H9 (cell line): ENCODE results near the gene MOV10L1. TPM values are rescaled to one million over a fixed set of nuclear protein-coding genes. Genes with fewer than 3 reads are reported as not detected.

Experiments used
- DNase-seq: peaks from one replicate; pipeline ENCODE4 v3.0.0-alpha.2; 2017
- H2AFZ ChIP-seq: one replicate; pipeline ENCODE4 v1.6.1; 2013; ENCODE audit warnings: mild to moderate bottlenecking, low read length, control low read depth, moderate library complexity
- H2AK5ac ChIP-seq: 2 replicates; pipeline ENCODE4 v1.6.1; 2013; ENCODE audit warnings: low read length, control low read depth, mixed read lengths; ENCODE audit not compliant: insufficient read length
- H2BK120ac ChIP-seq: one replicate; pipeline ENCODE4 v1.6.1; 2013; ENCODE audit warnings: low read depth, mild to moderate bottlenecking, low read length, control low read depth, inconsistent platforms; ENCODE audit not compliant: poor library complexity, severe bottlenecking
- H2BK12ac ChIP-seq: 2 replicates; pipeline ENCODE4 v1.6.1; 2013; ENCODE audit warnings: low read length, control low read depth, mixed read lengths, low read depth; ENCODE audit not compliant: insufficient read length
- H2BK15ac ChIP-seq: 2 replicates; pipeline ENCODE4 v1.6.1; 2013; ENCODE audit warnings: low read depth, low read length, control low read depth
- H2BK20ac ChIP-seq: one replicate; pipeline ENCODE4 v1.6.1; 2013; ENCODE audit warnings: low read depth, mild to moderate bottlenecking, low read length, control low read depth, inconsistent platforms; ENCODE audit not compliant: poor library complexity, severe bottlenecking
- H2BK5ac ChIP-seq: 2 replicates; pipeline ENCODE4 v1.6.1; 2013; ENCODE audit warnings: low read length, control low read depth, mixed read lengths; ENCODE audit not compliant: insufficient read length
- H3K14ac ChIP-seq: 2 replicates; pipeline ENCODE4 v1.6.1; 2013; ENCODE audit warnings: low read length, control low read depth; ENCODE audit not compliant: insufficient read depth
- H3K18ac ChIP-seq: 2 replicates; pipeline ENCODE4 v1.6.1; 2013; ENCODE audit warnings: low read depth, mild to moderate bottlenecking, mixed read lengths, low read length, control low read depth; ENCODE audit not compliant: insufficient read length
- H3K23ac ChIP-seq: 2 replicates; pipeline ENCODE4 v1.6.1; 2013; ENCODE audit warnings: low read length, control low read depth, mixed read lengths, low read depth; ENCODE audit not compliant: insufficient read length
- H3K23me2 ChIP-seq: 2 replicates; pipeline ENCODE4 v1.6.1; 2013; ENCODE audit warnings: low read depth, mild to moderate bottlenecking, mixed read lengths, low read length, control low read depth; ENCODE audit not compliant: insufficient read length, poor library complexity, severe bottlenecking
- H3K27ac ChIP-seq: 2 replicates; pipeline ENCODE4 v1.5.1; 2013; ENCODE audit warnings: low read length, control low read depth, mixed read lengths, low read depth; ENCODE audit not compliant: insufficient read length
- H3K27me3 ChIP-seq: 2 replicates; pipeline ENCODE4 v1.6.1; 2013; ENCODE audit warnings: low read length, control low read depth, inconsistent platforms; ENCODE audit not compliant: insufficient read depth
- H3K4ac ChIP-seq: 2 replicates; pipeline ENCODE4 v1.6.1; 2013; ENCODE audit warnings: low read depth, mild to moderate bottlenecking, control low read depth, inconsistent platforms, low read length, moderate library complexity
- H3K4me1 ChIP-seq: 2 replicates; pipeline ENCODE4 v1.6.1; 2013; ENCODE audit warnings: low read length, control low read depth, inconsistent platforms; ENCODE audit not compliant: insufficient read depth
- H3K4me2 ChIP-seq: 2 replicates; pipeline ENCODE4 v1.6.1; 2013; ENCODE audit warnings: low read length, control low read depth, mixed read lengths; ENCODE audit not compliant: insufficient read length, insufficient read depth
- H3K56ac ChIP-seq: 2 replicates; pipeline ENCODE4 v1.6.1; 2013; ENCODE audit warnings: low read depth, mild to moderate bottlenecking, mixed read lengths, low read length, control low read depth; ENCODE audit not compliant: insufficient read length
- H3K79me1 ChIP-seq: 2 replicates; pipeline ENCODE4 v1.6.1; 2013; ENCODE audit warnings: low read depth, mild to moderate bottlenecking, moderate library complexity, low read length, control low read depth, inconsistent platforms; ENCODE audit not compliant: insufficient read depth, poor library complexity, severe bottlenecking
- H3K79me2 ChIP-seq: 2 replicates; pipeline ENCODE4 v1.6.1; 2013; ENCODE audit warnings: low read length, control low read depth, inconsistent platforms; ENCODE audit not compliant: insufficient read depth
- H3K9ac ChIP-seq: 2 replicates; pipeline ENCODE4 v1.6.1; 2013; ENCODE audit warnings: low read length, control low read depth, mixed read lengths; ENCODE audit not compliant: insufficient read length; ENCODE audit errors: extremely low read depth
- H3K9me3 ChIP-seq: one replicate; pipeline ENCODE4 v1.6.1; 2013; ENCODE audit warnings: low read depth, low read length, inconsistent platforms; ENCODE audit not compliant: control insufficient read depth
- H3T11ph ChIP-seq: one replicate; pipeline ENCODE4 v1.6.1; 2013; ENCODE audit warnings: mild to moderate bottlenecking, low read length, control low read depth, inconsistent platforms
- H4K20me1 ChIP-seq: one replicate; pipeline ENCODE4 v1.6.1; 2013; ENCODE audit not compliant: control insufficient read depth, insufficient read length, insufficient read depth
- H4K5ac ChIP-seq: 2 replicates; pipeline ENCODE4 v1.6.1; 2013; ENCODE audit warnings: low read depth, mild to moderate bottlenecking, mixed read lengths, low read length, control low read depth; ENCODE audit not compliant: insufficient read length
- H4K8ac ChIP-seq: replicated peaks from 2 replicates; pipeline ENCODE4 v1.6.1; 2013; ENCODE audit warnings: low read length, control low read depth, mixed read lengths, low read depth; ENCODE audit not compliant: insufficient read length
- H4K91ac ChIP-seq: 2 replicates; pipeline ENCODE4 v1.6.1; 2013; ENCODE audit warnings: low read depth, mild to moderate bottlenecking, moderate library complexity, mixed read lengths, low read length, control low read depth; ENCODE audit not compliant: insufficient read length
- H3K27ac Mint-ChIP-seq, 3 experiments: 2 replicates in 2 of 3; 3 replicates in 1 of 3; pipeline ENCODE4 v1.8.0; 2020 to 2021; ENCODE audit warnings: mixed read lengths in 3 of 3, mild to moderate bottlenecking in 1 of 3, moderate library complexity in 1 of 3
- H3K27me3 Mint-ChIP-seq: 2 replicates; pipeline ENCODE4 v1.8.0; 2021; ENCODE audit warnings: low read depth, mild to moderate bottlenecking, moderate library complexity, mixed read lengths
- H3K36me3 Mint-ChIP-seq, 3 experiments: 2 replicates in 2 of 3; 3 replicates in 1 of 3; pipeline ENCODE4 v1.8.0; 2020 to 2021; ENCODE audit warnings: low read depth in 3 of 3, mixed read lengths in 3 of 3; ENCODE audit not compliant: insufficient read depth in 1 of 3
- H3K4me1 Mint-ChIP-seq, 2 experiments: 2 replicates each; pipeline ENCODE4 v1.8.0; 2020; ENCODE audit warnings: mixed read lengths in 2 of 2
- H3K4me3 Mint-ChIP-seq, 2 experiments: 2 replicates in 1 of 2; 3 replicates in 1 of 2; pipeline ENCODE4 v1.8.0; 2020 to 2021; ENCODE audit warnings: mild to moderate bottlenecking in 2 of 2, mixed read lengths in 2 of 2, moderate library complexity in 1 of 2
- H3K9me3 Mint-ChIP-seq, 2 experiments: 2 replicates in 1 of 2; 3 replicates in 1 of 2; pipeline ENCODE4 v1.8.0; 2020; ENCODE audit warnings: mild to moderate bottlenecking in 2 of 2, mixed read lengths in 2 of 2, moderate library complexity in 1 of 2
- WGBS: extraction: QIAGEN DNeasy Blood & Tissue Kit; methylation state at CpG from one replicate; pipeline ENCODE4 v1.1.7; 2013; ENCODE audit warnings: missing lambda C conversion rate, low lambda C conversion rate, mixed read lengths; ENCODE audit not compliant: insufficient read length; ENCODE audit errors: extremely low coverage; 5-methylcytosine and 5-hydroxymethylcytosine counted together
- total RNA-seq: library from RNA; stranded (reverse); gene quantifications from 2 replicates; pipeline ENCODE4 v1.2.1, GENCODE V29; 2021
- TF ChIP-seq, protein P1 (sequence below): fragments of 200-600 bp; sonication (generic); conservative IDR thresholded peaks from 3 replicates; pipeline ENCODE4 v1.8.0; 2021; ENCODE audit warnings: antibody characterized with exemption, mild to moderate bottlenecking

MOV10L1 gene
- total RNA-seq, 1 experiment from 2014 or later: not detected

DNA sequence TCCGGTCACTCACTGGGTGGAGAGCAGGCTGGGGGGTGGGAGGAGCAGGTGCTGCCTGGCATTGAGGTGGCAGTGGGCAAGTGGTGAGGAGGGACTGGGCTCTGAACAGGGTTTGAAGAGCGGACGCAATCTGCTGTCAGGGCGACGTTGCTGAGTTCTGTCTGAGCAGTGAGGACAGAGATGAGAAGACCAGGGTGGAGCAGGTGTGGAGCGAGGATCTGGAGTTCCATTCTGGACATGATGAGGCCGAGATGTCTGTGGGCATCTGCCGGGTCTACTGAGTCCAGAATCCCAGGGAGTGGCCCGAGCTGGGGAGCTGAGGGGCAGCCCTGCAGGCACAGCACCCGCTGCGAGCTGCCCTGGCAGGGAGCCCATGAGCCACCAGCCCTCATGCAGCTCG lies 2.2 kb upstream of the MOV10L1 start:
- H3K27ac Mint-ChIP-seq: no peak overlapping the region
- Histone ChIP-seq H3K4ac (no peak overlapping the region), H3K27ac (no peak overlapping the region), H3K9me3 (no peaks in the 10 kb centered on the region), H4K8ac (no peak overlapping the region), H2BK120ac (no peak overlapping the region), H3K23ac (no peak overlapping the region), H2BK12ac (no peak overlapping the region), H2AFZ (no peak overlapping the region), H3K14ac (no peak overlapping the region), H3K27me3 (0 out of 2 replicates have a peak, but pooled peaks cover 2% of the 10 kb centered on the region), H2BK5ac (no peak overlapping the region), H4K91ac (no peak overlapping the region), H3K4me1 (no peaks in the 10 kb centered on the region), H3K79me1 (no peaks in the 10 kb centered on the region), H3K56ac (no peak overlapping the region), H4K5ac (no peak overlapping the region), H2AK5ac (no peak overlapping the region), H3K4me2 (no peak overlapping the region), H2BK20ac (no peak overlapping the region), H3K79me2 (no peaks in the 10 kb centered on the region), H4K20me1 (no peaks in the 10 kb centered on the region), H3K18ac (no peak overlapping the region), H3T11ph (no peak overlapping the region), H2BK15ac (no peak overlapping the region), H3K9ac (no peak overlapping the region), H3K23me2 (no peaks in the 10 kb centered on the region)
- H3K9me3 Mint-ChIP-seq: peaks cover 3 to 14% of the 10 kb centered on the region in 2 experiments; a peak in 3 of 5 replicates
- H3K4me1 Mint-ChIP-seq: peaks cover 19 to 24% of the 10 kb centered on the region in 2 experiments
- no peak overlapping the region for H3K4me3 Mint-ChIP-seq
- WGBS: no CpG with 5 or more reads among the region's 12 CpGs
- TF ChIP-seq, protein P1, sequence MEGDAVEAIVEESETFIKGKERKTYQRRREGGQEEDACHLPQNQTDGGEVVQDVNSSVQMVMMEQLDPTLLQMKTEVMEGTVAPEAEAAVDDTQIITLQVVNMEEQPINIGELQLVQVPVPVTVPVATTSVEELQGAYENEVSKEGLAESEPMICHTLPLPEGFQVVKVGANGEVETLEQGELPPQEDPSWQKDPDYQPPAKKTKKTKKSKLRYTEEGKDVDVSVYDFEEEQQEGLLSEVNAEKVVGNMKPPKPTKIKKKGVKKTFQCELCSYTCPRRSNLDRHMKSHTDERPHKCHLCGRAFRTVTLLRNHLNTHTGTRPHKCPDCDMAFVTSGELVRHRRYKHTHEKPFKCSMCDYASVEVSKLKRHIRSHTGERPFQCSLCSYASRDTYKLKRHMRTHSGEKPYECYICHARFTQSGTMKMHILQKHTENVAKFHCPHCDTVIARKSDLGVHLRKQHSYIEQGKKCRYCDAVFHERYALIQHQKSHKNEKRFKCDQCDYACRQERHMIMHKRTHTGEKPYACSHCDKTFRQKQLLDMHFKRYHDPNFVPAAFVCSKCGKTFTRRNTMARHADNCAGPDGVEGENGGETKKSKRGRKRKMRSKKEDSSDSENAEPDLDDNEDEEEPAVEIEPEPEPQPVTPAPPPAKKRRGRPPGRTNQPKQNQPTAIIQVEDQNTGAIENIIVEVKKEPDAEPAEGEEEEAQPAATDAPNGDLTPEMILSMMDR: no peak
- peaks cover 32% of the 10 kb centered on the region for H3K27me3 Mint-ChIP-seq
- peaks cover 0 to 2% (median 0%) of the 10 kb centered on the region in 3 experiments; a peak in 1 of 7 replicates for H3K36me3 Mint-ChIP-seq
- no peak for DNase-seq
